Transverse colon (tissue), 4 donors: ENCODE results near the gene ADCY4. TPM values are rescaled to one million over a fixed set of nuclear protein-coding genes. Genes with fewer than 3 reads are reported as not detected.

Experiments used
- DNase-seq: peaks from one replicate; pipeline ENCODE4 v3.0.0-alpha.2; 2019
- H3K27ac ChIP-seq, 4 donors: fragments of 200-600 bp; sonication (generic); 2 replicates each; pipeline ENCODE4 v1.5.1; 2016 to 2018; ENCODE audit warnings: inconsistent platforms in 4 of 4
- H3K27me3 ChIP-seq: fragments of 200-600 bp; sonication (generic); 2 replicates; pipeline ENCODE4 v1.5.1; 2017; ENCODE audit warnings: inconsistent platforms
- H3K36me3 ChIP-seq, 4 donors: fragments of 200-600 bp; sonication (generic); 2 replicates each; pipeline ENCODE4 v1.5.1; 2017 to 2019; ENCODE audit warnings: inconsistent platforms in 4 of 4
- H3K4me1 ChIP-seq, 4 donors: fragments of 200-600 bp; sonication (generic); 2 replicates each; pipeline ENCODE4 v1.5.1; 2017 to 2020; ENCODE audit warnings: inconsistent platforms in 4 of 4
- H3K4me3 ChIP-seq, 4 donors: fragments of 200-600 bp; sonication (generic); 1 replicate in 1 of 4; 2 replicates in 3 of 4; pipeline versions ENCODE4 v1.5.1 to v1.6.1; 2017 to 2019; ENCODE audit warnings: inconsistent platforms in 4 of 4
- H3K9me3 ChIP-seq, 2 donors: fragments of 200-600 bp; sonication (generic); 2 replicates each; pipeline ENCODE4 v1.5.1; 2017 to 2019; ENCODE audit warnings: inconsistent platforms in 2 of 2
- EP300 ChIP-seq: sonication (generic); formaldehyde crosslinking; IDR thresholded peaks from one replicate; pipeline ENCODE4 v1.6.1; 2017; ENCODE audit warnings: antibody characterized with exemption, low read depth
- POLR2A ChIP-seq: fragments of 450-650 bp; IDR thresholded peaks from one replicate; pipeline ENCODE4 v1.6.1; 2016; ENCODE audit warnings: antibody characterized with exemption, mild to moderate bottlenecking, moderate library complexity
- POLR2AphosphoS5 ChIP-seq, 3 donors: sonication (generic); formaldehyde crosslinking; IDR thresholded peaks; one replicate each; pipeline ENCODE4 v1.6.1; 2016; ENCODE audit warnings: antibody characterized with exemption in 3 of 3
- WGBS, 2 donors: methylation state at CpG; one replicate each; pipeline ENCODE4 v1.1.5; 2018; ENCODE audit warnings: low coverage in 1 of 2; 5-methylcytosine and 5-hydroxymethylcytosine counted together
- in situ Hi-C, 4 donors: fragments of 200-750 bp; cut with MboI; loops; one replicate each; pipeline versions ENCODE4 v1.15.0 to v1.15.1; 2017; ENCODE audit warnings: low sequenced_read_pairs in 3 of 4, low pct_ligation_motif_present in 1 of 4, low pct_unique_long_range_greater_than_20kb in 1 of 4
- intact Hi-C: fragments of 100-400 bp; cut with DNase I; formaldehyde crosslinking; loops from one replicate; pipeline ENCODE4 v1.15.1; 2023; ENCODE audit warnings: low total_unique reads
- total RNA-seq, 4 donors: library from RNA; depleted of rRNA; stranded (reverse); fragments of >200 nt; gene quantifications; one replicate each; pipeline ENCODE4 v1.1.0, GENCODE V29; 2016
- TF ChIP-seq, protein P1 (sequence below), 5 experiments: fragments of 200-600 bp in 3 of 5; fragments of 450-650 bp in 2 of 5; sonication (generic) in 3 of 5; IDR thresholded peaks; 1 replicate in 2 of 5; 2 replicates in 3 of 5; pipeline ENCODE4 v1.5.1; 2016 to 2017; ENCODE audit warnings: antibody characterized with exemption in 5 of 5, inconsistent platforms in 3 of 5, mild to moderate bottlenecking in 2 of 5, moderate library complexity in 1 of 5

Gene ADCY4
- total RNA-seq, 4 donors from 2014 or later: 7.9 to 74.8 (median 21.3) TPM

- Histone ChIP-seq H3K27ac (peak overlapping the region in 3 of 4 donors; percentile 29 to 51 (median 44)), H3K9me3 (no peaks in the 10 kb centered on the region), H3K4me3 (no peak overlapping the region), H3K4me1 (no peaks in the 10 kb centered on the region), H3K27me3 (no peaks in the 10 kb centered on the region), H3K36me3 (no peaks in the 10 kb centered on the region)
- 70 to 78% methylated on average over 3 to 11 of the region's 11 CpGs for WGBS, 2 donors
- TF ChIP-seq EP300 (no peak), POLR2A (no peak), POLR2AphosphoS5 (IDR thresholded peaks at IDR 0.05) (no peak)
- TF ChIP-seq, protein P1, sequence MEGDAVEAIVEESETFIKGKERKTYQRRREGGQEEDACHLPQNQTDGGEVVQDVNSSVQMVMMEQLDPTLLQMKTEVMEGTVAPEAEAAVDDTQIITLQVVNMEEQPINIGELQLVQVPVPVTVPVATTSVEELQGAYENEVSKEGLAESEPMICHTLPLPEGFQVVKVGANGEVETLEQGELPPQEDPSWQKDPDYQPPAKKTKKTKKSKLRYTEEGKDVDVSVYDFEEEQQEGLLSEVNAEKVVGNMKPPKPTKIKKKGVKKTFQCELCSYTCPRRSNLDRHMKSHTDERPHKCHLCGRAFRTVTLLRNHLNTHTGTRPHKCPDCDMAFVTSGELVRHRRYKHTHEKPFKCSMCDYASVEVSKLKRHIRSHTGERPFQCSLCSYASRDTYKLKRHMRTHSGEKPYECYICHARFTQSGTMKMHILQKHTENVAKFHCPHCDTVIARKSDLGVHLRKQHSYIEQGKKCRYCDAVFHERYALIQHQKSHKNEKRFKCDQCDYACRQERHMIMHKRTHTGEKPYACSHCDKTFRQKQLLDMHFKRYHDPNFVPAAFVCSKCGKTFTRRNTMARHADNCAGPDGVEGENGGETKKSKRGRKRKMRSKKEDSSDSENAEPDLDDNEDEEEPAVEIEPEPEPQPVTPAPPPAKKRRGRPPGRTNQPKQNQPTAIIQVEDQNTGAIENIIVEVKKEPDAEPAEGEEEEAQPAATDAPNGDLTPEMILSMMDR (IDR thresholded peaks at IDR 0.05): no peak
- intact Hi-C loops (no loop called here), in situ Hi-C loops (no loop called here)
- DNase-seq: peak; percentile 24
Measured at GRCh38 chr14:24277606-24278321, 57.1 kb downstream of the ADCY4 start.

DNA sequence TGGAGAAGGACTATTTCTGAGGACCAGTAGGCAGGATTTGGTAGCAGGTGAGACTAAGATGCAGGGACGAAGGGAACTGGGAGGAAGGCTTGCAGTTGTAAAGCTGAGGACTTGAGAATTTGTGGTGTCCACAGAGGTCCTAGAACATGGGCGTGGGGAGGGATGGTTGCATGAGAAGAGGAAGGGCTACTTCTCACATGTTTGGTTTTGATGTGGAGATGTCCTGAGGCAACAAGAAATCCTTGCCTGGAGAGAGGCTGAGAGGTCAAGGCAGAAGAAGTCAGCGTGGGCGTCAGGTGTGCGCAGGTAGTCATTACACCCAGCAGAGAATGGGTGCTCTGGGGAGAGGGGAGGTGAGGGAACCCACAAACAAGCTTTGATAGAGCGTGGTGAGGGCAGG lies 57.8 kb downstream of the ADCY4 start:
- TF ChIP-seq POLR2A (no peak), EP300 (no peak), POLR2AphosphoS5 (IDR thresholded peaks at IDR 0.05) (no peak)
- TF ChIP-seq, protein P1 (IDR thresholded peaks at IDR 0.05): no peak
- DNase-seq: no peak
- H3K27me3 ChIP-seq: no peaks in the 10 kb centered on the region
- H3K27ac ChIP-seq: peak overlapping the region in 2 of 4 donors; percentile 29 to 44
- H3K4me1 ChIP-seq: peaks cover 0 to 6% (median 0%) of the 10 kb centered on the region in 4 donors
- intact Hi-C loops: no loop called here
- 86 to 89% methylated on average over 1 to 6 of the region's 6 CpGs for WGBS, 2 donors
- H3K9me3 ChIP-seq: no peaks in the 10 kb centered on the region
- no peak overlapping the region for H3K4me3 ChIP-seq
- in situ Hi-C loops: no loop called here
- H3K36me3 ChIP-seq: no peaks in the 10 kb centered on the region

DNA sequence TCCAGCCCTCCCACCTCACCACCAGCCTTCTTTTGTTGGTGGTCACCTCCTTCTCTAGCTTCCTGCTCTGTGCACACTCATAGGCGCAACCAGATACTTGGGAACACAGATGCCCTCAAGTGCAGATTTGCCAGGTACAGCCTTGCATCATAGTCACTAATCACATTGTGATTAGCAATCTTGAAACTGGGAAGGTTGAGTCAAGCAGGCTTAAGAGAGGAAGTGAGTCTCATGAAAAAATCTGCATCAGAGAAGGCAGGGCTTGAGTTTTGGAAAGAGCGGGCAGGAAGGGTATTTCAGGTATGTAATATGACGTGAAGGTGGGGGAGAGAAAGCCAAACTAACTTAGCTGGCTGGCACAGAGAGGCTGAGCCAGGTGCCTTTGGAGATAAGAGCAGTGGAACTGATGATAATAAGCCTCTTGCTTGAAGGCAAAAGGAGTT lies 60.7 kb downstream of the ADCY4 start:
- H3K27ac ChIP-seq: peak overlapping the region in 2 of 4 donors; percentile 12 to 23
- H3K9me3 ChIP-seq: no peaks in the 10 kb centered on the region
- no peak for DNase-seq
- H3K27me3 ChIP-seq: no peaks in the 10 kb centered on the region
- peaks cover 0 to 15% (median 2%) of the 10 kb centered on the region in 4 donors for H3K4me1 ChIP-seq
- in situ Hi-C loops (no loop called here), intact Hi-C loops (no loop called here)
- WGBS, 2 donors: 59 to 91% methylated on average over 2 to 3 of the region's 3 CpGs
- no peak for TF ChIP-seq POLR2AphosphoS5 (IDR thresholded peaks at IDR 0.05)
- TF ChIP-seq POLR2A: no peak
- TF ChIP-seq, protein P1 (IDR thresholded peaks at IDR 0.05): no peak
- no peak for TF ChIP-seq EP300
- H3K4me3 ChIP-seq: no peak overlapping the region
- no peaks in the 10 kb centered on the region for H3K36me3 ChIP-seq

- H3K36me3 ChIP-seq: no peaks in the 10 kb centered on the region
- in situ Hi-C loops: no loop called here
- intact Hi-C loops: no loop called here
- TF ChIP-seq POLR2AphosphoS5 (IDR thresholded peaks at IDR 0.05) (no peak), EP300 (no peak), POLR2A (no peak)
- TF ChIP-seq, protein P1 (IDR thresholded peaks at IDR 0.05): no peak
- 56 to 78% methylated on average over 1 to 3 of the region's 3 CpGs for WGBS, 2 donors
- H3K4me1 ChIP-seq: peaks cover 0 to 15% (median 2%) of the 10 kb centered on the region in 4 donors
- H3K4me3 ChIP-seq: no peak overlapping the region
- peak overlapping the region in 2 of 4 donors; percentile 12 to 23 for H3K27ac ChIP-seq
- H3K27me3 ChIP-seq: no peaks in the 10 kb centered on the region
- no peak for DNase-seq
- H3K9me3 ChIP-seq: no peaks in the 10 kb centered on the region
Measured at GRCh38 chr14:24273422-24273998, 61.4 kb downstream of the ADCY4 start.
